ENCODE data around the gene CACNA1A.
"Not testable (repeated sequence)": the region's sequence is repeated elsewhere in the genome, so short reads cannot be mapped to it uniquely, and the experiment has no call there.

The CACNA1A gene

DNA sequence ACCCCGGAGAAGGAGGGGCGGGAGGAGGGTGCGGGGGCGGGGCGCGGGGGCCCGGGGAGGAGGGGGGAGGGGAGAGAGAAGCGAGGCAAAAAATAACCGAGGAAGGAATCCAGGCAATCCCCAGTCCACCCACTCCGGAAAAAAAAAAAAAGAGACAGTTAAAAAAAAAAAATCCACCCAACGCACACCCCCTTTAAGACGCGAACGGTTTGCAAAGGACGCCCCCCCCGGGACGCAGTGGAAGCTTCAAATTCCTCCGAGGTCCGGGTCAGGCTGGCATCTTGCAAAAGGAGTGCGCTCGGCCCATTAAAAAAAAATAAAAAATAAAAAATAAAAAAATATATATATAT lies at the start of gene CACNA1A:
TSS of gene CACNA1A (minus strand) at position 9 of the 350 bp plus-strand sequence. CDS start 255 bp downstream, outside the sequence.
- DNase-seq = no peak

DNA sequence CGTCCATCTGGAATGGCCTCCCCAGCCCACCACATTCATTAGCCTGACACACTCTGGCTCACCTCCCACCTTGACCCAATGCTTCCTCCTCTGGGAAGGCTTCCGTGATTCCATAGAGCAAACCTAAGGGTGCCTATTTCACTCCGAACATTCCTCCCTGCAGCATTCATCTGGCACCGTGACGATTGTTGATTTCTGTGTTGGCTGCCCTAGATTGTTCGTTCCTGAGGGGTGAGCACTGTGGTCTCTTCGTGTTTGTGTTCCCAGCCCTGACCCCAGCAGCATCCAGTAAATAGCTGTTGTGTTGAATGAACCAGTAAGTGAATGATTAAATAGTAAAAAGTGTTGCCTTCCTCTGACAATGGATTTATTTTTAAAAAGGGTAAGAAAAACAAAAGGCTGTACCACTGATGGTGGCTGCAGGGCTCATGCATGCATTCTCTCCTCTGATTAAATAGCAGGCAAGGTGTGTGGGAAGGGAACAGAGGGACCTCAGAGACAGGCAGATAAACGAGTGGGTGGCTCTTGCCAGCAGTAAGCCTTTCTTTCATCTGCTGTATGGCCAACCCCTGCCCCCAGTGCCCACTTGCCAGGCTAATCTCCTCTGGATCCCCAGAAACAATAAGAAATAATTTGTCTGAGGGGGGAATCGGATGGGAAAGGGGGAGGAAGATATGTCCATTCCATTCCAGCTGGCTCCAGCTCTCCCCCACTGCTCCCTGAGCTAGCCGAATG lies 48.4 kb upstream of the CACNA1A start:
- DNase-seq = no peak

DNA sequence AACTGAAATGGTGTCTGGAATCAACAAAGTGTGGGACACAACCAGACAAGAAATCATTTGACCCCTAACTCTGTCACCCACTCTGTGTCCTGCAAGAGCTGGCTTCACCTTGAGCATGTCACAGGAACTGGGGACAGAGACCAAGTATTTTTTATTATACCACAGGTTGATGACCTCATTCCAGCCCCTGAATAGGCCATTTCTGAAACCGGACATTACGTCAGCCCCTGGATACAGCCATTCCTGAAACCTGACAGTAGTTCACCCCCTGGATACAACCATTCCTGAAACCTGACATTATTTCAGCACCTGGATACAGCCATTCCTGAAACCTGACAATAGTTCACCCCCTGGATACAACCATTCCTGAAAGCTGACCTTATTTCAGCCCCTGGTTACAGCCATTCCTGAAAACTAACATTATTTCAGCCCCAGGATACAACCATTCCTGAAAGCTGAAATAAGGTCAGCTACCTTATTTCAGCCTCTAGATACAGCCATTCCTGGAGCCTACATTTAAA lies 47.7 kb upstream of the CACNA1A start:
- no peak for DNase-seq

- no peak for DNase-seq
Observed at GRCh38 chr19:13548131-13548530, 41.9 kb upstream of the CACNA1A start.

DNA sequence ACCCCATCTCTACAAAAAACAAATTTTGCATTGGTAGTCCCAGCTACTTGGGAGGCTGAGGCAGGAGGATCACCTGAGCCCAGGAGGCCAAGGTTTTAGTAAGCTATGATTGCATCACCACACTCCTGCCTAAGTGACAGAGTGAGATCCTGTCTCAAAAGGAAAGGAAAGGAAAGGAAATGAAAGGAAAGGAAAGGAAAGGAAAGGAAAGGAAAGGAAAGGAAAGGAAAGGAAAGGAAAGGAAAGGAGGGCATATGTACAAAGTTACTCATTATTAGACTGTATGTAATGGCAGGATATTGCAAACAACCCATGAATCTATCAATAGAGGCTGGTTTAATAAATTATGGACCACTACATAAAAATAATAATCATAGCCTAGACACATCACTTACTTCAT lies 40.8 kb upstream of the CACNA1A start:
- DNase-seq = no peak

- no peak for DNase-seq
Observed at GRCh38 chr19:13544423-13544822, 38.1 kb upstream of the CACNA1A start.

DNA sequence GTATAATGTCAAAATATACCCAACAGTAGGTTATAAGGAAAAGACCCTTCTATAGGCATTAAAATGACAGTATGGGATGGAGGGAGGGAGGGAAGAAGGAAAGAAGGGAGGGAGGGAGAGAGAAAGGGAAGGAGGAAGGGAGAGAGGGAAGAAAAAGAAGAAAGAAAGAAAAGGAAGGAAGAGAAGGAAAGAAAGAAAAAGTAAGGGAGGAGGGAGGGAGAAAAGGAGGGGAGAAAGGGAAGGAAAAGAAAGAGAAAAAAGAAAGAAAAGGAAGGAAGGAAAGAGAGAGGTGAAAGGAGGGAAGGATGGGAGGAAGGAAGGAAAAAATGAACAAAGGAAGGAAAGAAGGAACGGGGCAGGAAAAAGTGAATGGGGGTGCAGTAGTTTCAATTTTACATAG lies 35.3 kb upstream of the CACNA1A start:
- DNase-seq = no peak

- DNase-seq = no peak
Observed at GRCh38 chr19:13539332-13539731, 33.1 kb upstream of the CACNA1A start.

DNA sequence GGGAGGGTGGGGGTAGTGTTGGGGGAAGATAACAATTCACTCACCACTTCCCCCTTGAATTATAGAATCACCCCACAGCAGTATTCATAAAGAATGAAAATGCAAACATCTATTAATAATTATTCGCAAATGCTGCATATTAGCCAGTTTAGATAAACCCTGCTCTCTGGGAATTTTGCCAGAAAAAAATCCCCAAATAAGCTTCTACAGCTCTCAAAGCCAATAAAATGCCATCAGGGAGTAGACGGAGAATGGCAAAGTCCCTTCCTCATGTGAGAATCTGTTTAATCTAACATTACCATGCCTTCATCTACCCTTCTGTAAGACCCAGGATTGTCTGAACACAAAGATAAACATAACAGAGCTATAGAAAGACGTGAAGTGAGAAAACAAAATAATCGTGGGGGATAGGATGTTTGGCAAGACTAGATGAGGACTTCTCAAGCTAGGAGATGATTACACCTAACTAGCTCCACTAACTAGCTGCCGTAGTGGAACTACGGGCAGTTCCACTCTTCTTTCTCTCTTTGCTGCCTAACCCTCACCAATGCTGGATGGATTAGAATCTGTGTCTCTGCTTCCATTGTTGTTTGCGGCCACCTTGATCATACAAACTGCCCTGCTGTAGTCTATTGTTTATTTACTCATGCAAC lies 32.4 kb upstream of the CACNA1A start:
- DNase-seq = no peak

DNA sequence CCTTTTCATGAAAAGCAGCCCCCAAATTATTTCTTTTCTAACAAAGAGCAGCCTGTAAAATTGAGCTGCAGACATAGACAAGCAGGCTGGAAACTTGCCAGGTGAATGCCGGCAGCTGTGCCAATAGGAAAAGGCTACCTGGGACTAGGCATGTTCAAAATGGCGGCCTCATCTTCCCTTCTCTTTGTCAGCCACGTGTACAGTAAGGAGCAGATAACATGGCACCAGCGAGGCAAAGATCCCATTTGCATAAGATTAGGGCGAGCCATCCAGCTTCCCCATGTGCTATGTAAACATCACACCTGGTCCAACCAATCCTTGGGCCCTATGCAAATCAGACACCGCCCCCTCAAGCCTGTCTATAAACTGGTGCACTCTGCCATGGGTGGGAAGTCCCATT lies 31.2 kb upstream of the CACNA1A start:
- no peak for DNase-seq

DNA sequence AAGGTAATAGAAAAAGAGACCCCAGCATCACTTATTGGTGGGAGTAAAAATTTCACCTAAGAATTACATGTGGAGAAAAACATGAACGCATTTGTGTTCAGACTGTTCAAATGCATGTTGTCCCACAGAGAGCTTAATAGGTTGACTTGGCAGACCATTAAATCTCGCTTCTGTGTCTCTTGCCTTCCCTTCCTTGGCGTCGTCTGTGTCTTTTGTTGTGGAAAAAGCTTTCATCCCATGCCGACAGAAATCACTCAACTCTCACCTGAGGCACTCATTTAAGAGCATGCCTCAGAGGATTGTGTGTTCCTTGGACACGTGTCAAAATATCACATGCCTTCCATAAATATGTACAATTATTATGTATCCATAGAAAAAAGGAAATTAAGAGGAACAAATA lies 24.4 kb upstream of the CACNA1A start:
- DNase-seq = no peak

GRCh38 chr19:13529721-13530120 lies 23.4 kb upstream of the CACNA1A start:
- not testable (repeated sequence) for DNase-seq

DNA sequence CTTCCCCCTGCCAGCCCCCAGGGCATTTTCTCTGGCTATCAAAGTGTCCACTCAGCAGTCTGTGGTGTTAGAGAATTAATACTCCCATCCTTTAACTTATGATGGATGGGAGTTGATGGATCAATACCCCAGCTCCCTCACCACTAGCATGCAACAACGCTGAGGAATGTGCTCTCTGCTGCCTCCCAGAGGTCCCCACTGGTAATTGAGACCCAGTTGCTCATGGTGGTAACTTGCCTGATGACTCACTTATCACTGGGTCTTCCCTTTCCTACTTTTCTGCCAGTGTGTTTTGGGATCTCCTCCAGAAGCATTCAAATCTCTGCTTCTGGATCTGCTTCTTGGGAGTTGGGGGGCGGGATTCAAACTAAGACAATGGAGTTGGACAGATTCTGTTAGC lies 20.3 kb upstream of the CACNA1A start:
- no peak for DNase-seq

- DNase-seq = no peak
Observed at GRCh38 chr19:13521066-13521465, 14.8 kb upstream of the CACNA1A start.

GRCh38 chr19:13511947-13512346 lies 5.7 kb upstream of the CACNA1A start:
- DNase-seq = no peak

GRCh38 chr19:13507053-13507611 lies 853 bp upstream of the CACNA1A start:
- no peak for DNase-seq

- no peak for DNase-seq
Observed at GRCh38 chr19:13505761-13506470, 363 bp downstream of the CACNA1A start.

DNA sequence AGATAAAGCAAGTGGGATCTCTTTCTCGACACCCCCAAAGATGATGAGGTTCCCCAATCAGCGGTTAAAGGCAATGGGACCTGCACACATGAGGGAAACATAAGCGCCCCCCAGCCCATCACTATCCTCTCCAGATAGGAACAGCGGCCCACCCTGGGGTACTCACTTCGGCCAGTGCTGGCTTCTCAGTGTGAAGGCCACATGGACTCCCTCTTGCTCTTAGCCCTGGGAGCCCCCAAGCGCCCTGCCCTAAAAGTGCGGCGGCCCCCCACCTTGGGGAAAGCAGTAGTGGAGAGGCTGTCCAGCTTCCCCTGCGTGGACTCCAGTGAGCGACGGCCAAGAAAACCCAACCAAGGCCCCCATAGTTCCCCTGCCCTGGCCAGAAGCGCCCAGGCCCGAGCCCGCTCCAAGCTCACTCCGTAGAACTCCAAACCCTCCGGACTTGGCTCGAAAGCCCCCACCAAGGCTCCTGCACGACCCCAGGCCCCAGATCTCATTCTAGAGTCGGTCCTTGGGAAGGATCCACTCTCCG lies 1.0 kb downstream of the CACNA1A start:
- DNase-seq = no peak

DNA sequence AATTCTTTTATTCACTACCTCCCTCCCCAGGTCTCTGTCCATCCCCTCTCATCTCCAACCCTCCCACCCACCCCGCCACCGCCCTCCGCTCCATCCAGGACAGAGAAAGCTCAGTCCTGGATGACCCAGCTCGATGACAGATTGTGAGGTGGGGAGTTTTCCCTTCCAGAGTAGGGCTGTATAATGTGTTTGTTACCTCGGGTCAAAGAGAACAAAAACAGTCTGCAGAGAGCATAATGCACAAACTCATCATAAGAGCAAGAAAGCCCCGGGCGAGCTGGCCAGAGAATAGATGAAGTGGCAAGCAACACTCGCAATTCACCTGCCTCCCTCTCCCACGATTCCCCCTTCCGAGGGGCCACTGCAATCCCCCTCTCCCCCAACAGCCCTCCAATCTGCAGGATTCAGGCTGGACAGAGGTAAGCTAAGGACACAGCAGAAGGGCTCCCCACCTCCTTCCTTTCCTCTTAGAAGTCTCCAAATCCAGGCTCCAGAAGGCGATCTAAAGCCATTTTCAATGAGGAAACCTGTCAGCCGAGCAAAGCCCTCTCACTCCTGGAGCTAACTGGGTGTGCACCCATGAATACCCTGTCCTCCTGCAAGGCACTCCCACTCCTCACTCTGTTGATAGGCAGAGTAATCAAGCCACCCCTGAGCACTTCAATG lies 2.6 kb downstream of the CACNA1A start:
- no peak for DNase-seq

GRCh38 chr19:13502231-13502630 lies 4.0 kb downstream of the CACNA1A start:
- no peak for DNase-seq

GRCh38 chr19:13499692-13500091 lies 6.6 kb downstream of the CACNA1A start:
- DNase-seq = no peak

DNA sequence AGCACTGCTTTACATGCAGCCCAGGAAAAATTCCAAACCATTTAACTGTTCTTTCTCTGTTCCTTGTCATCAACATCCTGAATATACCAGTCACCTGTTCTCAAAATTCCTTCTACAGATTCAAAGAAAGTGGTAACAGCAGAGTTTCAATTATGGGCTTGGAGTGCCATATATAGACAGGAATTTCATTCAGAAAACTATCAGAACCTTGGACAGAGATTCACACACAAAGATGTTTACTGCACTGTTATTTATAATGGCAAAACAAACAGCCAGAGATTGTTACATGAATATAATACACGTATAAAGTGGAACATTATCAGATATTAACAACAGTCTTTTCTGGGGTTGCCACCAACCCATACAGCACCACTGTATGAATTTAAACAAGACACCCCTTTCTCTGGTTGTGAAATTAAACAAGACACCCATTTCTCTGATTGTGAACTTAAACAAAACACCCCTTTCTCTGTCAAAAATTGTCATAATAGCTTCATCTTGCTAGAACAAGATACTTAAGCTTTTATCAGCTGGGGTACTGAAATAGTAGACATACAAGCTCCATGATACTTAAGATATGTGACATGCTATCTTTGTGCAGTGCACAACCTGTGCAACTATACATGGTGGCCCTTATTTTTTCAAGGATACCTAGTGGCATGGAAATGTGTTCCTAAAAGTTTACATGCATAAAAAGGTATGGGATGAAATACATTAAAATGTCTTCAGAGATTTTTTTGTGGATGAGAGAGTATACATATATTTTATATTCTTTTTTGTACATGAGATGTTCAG lies 12.6 kb downstream of the CACNA1A start:
- DNase-seq = no peak
